Osteocyte (in vitro differentiated cells): ENCODE data around the gene SEC14L2. TPM values are rescaled to one million over a fixed set of nuclear protein-coding genes. Genes with fewer than 3 reads are reported as not detected.

Experiments
- DNase-seq: peaks from one replicate; pipeline ENCODE4 v3.0.0; 2021; ENCODE audit warnings: mixed read lengths; ENCODE audit not compliant: unreplicated experiment; ENCODE audit errors: extremely low spot score
- H3K27ac Mint-ChIP-seq: one replicate; pipeline ENCODE4 v1.8.0; 2021; ENCODE audit warnings: mild to moderate bottlenecking, mixed read lengths; ENCODE audit not compliant: unreplicated experiment
- H3K27me3 Mint-ChIP-seq: one replicate; pipeline ENCODE4 v1.8.0; 2021; ENCODE audit warnings: mixed read lengths; ENCODE audit not compliant: unreplicated experiment
- H3K36me3 Mint-ChIP-seq: one replicate; pipeline ENCODE4 v1.8.0; 2021; ENCODE audit warnings: mixed read lengths; ENCODE audit not compliant: unreplicated experiment
- H3K4me1 Mint-ChIP-seq: one replicate; pipeline ENCODE4 v1.8.0; 2021; ENCODE audit warnings: mixed read lengths; ENCODE audit not compliant: unreplicated experiment
- H3K4me3 Mint-ChIP-seq: one replicate; pipeline ENCODE4 v1.8.0; 2021; ENCODE audit warnings: mild to moderate bottlenecking, moderate library complexity, mixed read lengths; ENCODE audit not compliant: unreplicated experiment
- H3K9me3 Mint-ChIP-seq: one replicate; pipeline ENCODE4 v1.8.0; 2021; ENCODE audit warnings: mixed read lengths; ENCODE audit not compliant: unreplicated experiment
- total RNA-seq: library from RNA; stranded (reverse); gene quantifications from 2 replicates; pipeline ENCODE4 v1.2.1, GENCODE V29; 2021
- TF ChIP-seq, protein P1 (sequence below): fragments of 200-600 bp; sonication (generic); IDR thresholded peaks from 2 replicates; pipeline ENCODE4 v1.5.0; 2021; ENCODE audit warnings: antibody characterized with exemption, mild to moderate bottlenecking, moderate library complexity

SEC14L2 gene
- total RNA-seq, 1 donor from 2014 or later, result 14.9 TPM

GRCh38 chr22:30413745-30414524 is 17.1 kb downstream of the SEC14L2 start:
- no peak overlapping the region for H3K4me3 Mint-ChIP-seq
- H3K36me3 Mint-ChIP-seq, result peaks cover 48% of the 10 kb centered on the region
- no peaks in the 10 kb centered on the region for H3K9me3 Mint-ChIP-seq
- TF ChIP-seq, protein P1, sequence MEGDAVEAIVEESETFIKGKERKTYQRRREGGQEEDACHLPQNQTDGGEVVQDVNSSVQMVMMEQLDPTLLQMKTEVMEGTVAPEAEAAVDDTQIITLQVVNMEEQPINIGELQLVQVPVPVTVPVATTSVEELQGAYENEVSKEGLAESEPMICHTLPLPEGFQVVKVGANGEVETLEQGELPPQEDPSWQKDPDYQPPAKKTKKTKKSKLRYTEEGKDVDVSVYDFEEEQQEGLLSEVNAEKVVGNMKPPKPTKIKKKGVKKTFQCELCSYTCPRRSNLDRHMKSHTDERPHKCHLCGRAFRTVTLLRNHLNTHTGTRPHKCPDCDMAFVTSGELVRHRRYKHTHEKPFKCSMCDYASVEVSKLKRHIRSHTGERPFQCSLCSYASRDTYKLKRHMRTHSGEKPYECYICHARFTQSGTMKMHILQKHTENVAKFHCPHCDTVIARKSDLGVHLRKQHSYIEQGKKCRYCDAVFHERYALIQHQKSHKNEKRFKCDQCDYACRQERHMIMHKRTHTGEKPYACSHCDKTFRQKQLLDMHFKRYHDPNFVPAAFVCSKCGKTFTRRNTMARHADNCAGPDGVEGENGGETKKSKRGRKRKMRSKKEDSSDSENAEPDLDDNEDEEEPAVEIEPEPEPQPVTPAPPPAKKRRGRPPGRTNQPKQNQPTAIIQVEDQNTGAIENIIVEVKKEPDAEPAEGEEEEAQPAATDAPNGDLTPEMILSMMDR, result no peak
- DNase-seq, result no peak
- peak overlapping the region; percentile 18 for H3K27ac Mint-ChIP-seq
- H3K4me1 Mint-ChIP-seq, result peaks cover 8% of the 10 kb centered on the region
- H3K27me3 Mint-ChIP-seq, result no peaks in the 10 kb centered on the region

DNA sequence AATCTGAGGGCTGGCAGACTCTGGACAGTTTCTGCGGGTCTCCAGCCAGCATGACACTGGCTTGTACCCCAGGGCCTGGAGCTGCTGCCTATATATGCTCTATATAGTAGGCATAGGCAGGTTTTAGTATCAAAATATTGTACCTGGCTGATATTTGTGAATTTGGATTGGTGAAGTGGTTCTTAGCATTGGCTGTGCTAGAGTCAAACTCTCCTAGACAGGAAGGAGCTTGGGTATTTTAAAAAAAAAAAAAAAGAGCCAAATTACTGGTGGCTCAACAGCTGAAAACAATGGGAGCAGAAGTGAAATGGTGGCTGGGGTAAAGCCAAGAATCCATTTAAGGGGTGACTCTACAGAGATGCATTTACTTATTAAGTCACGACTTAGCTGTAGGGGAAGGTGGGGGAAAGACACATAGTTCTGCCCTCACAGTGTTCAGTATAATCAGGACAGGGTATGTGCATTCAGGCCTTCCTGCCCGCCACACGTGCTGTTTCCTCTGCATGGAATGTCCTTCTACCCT is 17.8 kb downstream of the SEC14L2 start:
- H3K27ac Mint-ChIP-seq, result no peak overlapping the region
- H3K4me1 Mint-ChIP-seq, result peaks cover 2% of the 10 kb centered on the region
- H3K36me3 Mint-ChIP-seq, result peaks cover 47% of the 10 kb centered on the region
- TF ChIP-seq, protein P1, result no peak
- H3K27me3 Mint-ChIP-seq, result no peaks in the 10 kb centered on the region
- H3K9me3 Mint-ChIP-seq, result no peaks in the 10 kb centered on the region
- no peak for DNase-seq
- no peak overlapping the region for H3K4me3 Mint-ChIP-seq

GRCh38 chr22:30416403-30416802 is 19.6 kb downstream of the SEC14L2 start:
- DNase-seq, result no peak
- H3K36me3 Mint-ChIP-seq, result peaks cover 45% of the 10 kb centered on the region
- peaks cover 17% of the 10 kb centered on the region for H3K4me1 Mint-ChIP-seq
- no peak overlapping the region for H3K4me3 Mint-ChIP-seq
- H3K27me3 Mint-ChIP-seq, result no peaks in the 10 kb centered on the region
- no peak overlapping the region for H3K27ac Mint-ChIP-seq
- TF ChIP-seq, protein P1, result no peak
- no peaks in the 10 kb centered on the region for H3K9me3 Mint-ChIP-seq

DNA sequence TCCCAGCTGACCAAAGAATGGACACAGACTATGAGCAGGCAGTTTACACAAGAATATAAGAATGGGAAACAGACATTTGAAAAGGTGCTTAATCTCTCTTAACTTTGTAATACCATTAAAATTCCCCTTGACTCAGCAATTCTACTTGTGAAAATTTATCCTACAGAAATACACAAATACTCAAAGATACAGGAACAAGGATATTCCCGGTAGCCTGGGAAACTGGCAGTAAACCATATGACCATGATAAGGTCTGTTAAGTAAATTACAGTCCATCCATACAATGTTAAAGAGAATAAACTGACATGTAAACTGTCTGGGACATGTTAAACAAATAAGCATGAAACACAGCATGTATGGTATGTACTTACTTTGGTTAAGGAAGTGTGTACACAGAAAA is 20.0 kb downstream of the SEC14L2 start:
- no peak overlapping the region for H3K4me3 Mint-ChIP-seq
- H3K27me3 Mint-ChIP-seq, result no peaks in the 10 kb centered on the region
- DNase-seq, result no peak
- TF ChIP-seq, protein P1, result no peak
- H3K27ac Mint-ChIP-seq, result no peak overlapping the region
- no peaks in the 10 kb centered on the region for H3K9me3 Mint-ChIP-seq
- H3K36me3 Mint-ChIP-seq, result peaks cover 42% of the 10 kb centered on the region
- H3K4me1 Mint-ChIP-seq, result peaks cover 21% of the 10 kb centered on the region

DNA sequence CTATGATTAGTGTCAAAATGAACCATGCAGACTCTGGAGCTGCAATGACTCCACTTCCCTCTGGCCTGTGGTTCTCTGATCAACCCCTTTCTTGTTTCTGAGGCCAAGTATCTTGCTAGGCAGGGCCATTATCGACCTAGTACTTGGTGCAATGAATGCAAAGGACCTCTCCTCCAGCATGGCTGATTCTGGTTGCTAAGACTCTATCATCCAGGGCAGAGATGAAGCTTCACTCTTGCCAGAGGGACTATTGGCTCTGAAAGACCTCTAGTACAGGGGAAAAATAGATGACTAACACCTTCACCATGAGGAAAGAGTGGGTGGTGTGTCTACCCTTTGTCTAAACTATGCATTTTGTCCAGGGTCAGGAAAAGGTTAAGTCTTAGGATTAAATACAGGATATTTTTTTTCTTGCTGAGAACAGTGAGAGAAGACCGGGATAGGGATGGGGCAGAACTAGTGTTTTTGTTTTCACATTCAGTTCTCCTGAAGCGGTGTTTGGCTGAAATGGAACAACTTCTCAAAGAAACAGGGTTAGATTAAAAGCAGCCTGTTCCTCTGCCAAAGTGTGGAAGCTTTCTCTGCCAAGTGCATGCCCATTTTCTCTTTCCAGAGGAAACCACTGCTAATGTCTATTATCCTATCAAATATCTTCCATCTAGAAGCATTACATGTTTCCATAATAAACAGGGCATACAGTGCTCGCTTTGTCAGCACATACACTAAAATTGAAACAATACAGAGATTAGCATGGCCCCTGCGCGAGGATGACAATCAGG is 23.7 kb downstream of the SEC14L2 start:
- peaks cover 42% of the 10 kb centered on the region for H3K4me1 Mint-ChIP-seq
- H3K9me3 Mint-ChIP-seq, result no peaks in the 10 kb centered on the region
- TF ChIP-seq, protein P1, result no peak
- no peak overlapping the region for H3K4me3 Mint-ChIP-seq
- peak overlapping the region; percentile 82 for H3K27ac Mint-ChIP-seq
- DNase-seq, result no peak
- no peaks in the 10 kb centered on the region for H3K27me3 Mint-ChIP-seq
- peaks cover 30% of the 10 kb centered on the region for H3K36me3 Mint-ChIP-seq
